Urinary bladder (tissue), 4 donors: ENCODE data around the gene PPP1R13B. TPM values are rescaled to one million over a fixed set of nuclear protein-coding genes. Genes with fewer than 3 reads are reported as not detected.

Experiments used
- DNase-seq: peaks from one replicate; pipeline ENCODE4 v3.0.0-alpha.2; 2015; ENCODE audit errors: extremely low spot score
- H3K27ac ChIP-seq: one replicate; pipeline ENCODE4 v1.5.1; 2013; ENCODE audit warnings: low read depth, mild to moderate bottlenecking, moderate library complexity
- H3K36me3 ChIP-seq: one replicate; pipeline ENCODE4 v1.6.1; 2013; ENCODE audit warnings: mild to moderate bottlenecking, moderate library complexity; ENCODE audit not compliant: insufficient read depth
- H3K4me1 ChIP-seq: one replicate; pipeline ENCODE4 v1.6.1; 2013; ENCODE audit warnings: mild to moderate bottlenecking, moderate library complexity; ENCODE audit not compliant: insufficient read depth
- H3K4me3 ChIP-seq: one replicate; pipeline ENCODE4 v1.5.1; 2013; ENCODE audit warnings: low read depth, low read length
- WGBS: extraction: QIAGEN DNeasy Blood & Tissue Kit; methylation state at CpG from one replicate; pipeline ENCODE4 v1.1.7; 2013; 5-methylcytosine and 5-hydroxymethylcytosine counted together
- polyA plus RNA-seq: library from polyadenylated mRNA; stranded (reverse); fragments of 200-250 nt; gene quantifications from one replicate; pipeline ENCODE4 v1.2.3, GENCODE V29; 2013
- total RNA-seq: library from RNA; depleted of rRNA; stranded (reverse); fragments of >200 nt; gene quantifications from one replicate; pipeline ENCODE4 v1.2.3, GENCODE V29; 2014
- donor health status: healthy with polysubstance abuse.
- donor health status: healthy.

The PPP1R13B gene
- total and polyA plus RNA-seq, 2 donors, result 15.8 to 17.8 TPM

GRCh38 chr14:103721334-103722120, 125.8 kb downstream of the PPP1R13B start:
- Histone ChIP-seq H3K27ac (no peak overlapping the region), H3K4me3 (no peak overlapping the region), H3K4me1 (peaks cover 3% of the 10 kb centered on the region), H3K36me3 (no peaks in the 10 kb centered on the region)
- WGBS, result 88% methylated on average over 26 of the region's 26 CpGs
- DNase-seq, result no peak

- Histone ChIP-seq H3K36me3 (no peaks in the 10 kb centered on the region), H3K4me1 (peaks cover 3% of the 10 kb centered on the region), H3K4me3 (no peak overlapping the region), H3K27ac (no peak overlapping the region)
- DNase-seq, result no peak
- WGBS, result 89% methylated on average over 8 of the region's 8 CpGs
These were observed 127.6 kb downstream of the PPP1R13B start for GRCh38 chr14:103719751-103720150.

DNA sequence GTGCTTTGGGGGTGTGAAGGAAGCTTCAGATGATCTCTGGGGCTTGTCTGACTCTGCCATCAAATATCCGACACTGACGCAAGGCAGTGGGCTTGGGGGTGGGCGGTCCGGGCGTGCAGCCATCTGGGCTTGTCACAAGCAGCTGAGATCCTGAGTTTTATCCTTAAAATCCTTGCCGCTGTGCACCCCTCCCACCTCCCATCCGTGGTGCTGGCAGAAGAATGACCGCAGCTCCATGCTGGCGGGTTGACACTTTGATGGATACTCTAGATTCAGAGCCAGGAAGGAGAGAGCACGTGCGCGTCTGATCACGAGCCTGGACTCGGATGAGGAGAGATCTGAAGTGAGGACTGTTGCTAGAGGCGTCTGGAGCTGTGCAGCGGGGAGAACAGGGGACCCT, 128.8 kb downstream of the PPP1R13B start:
- H3K4me3 ChIP-seq, result no peak overlapping the region
- no peak overlapping the region for H3K27ac ChIP-seq
- 52% methylated on average over 16 of the region's 16 CpGs for WGBS
- no peaks in the 10 kb centered on the region for H3K36me3 ChIP-seq
- peaks cover 3% of the 10 kb centered on the region for H3K4me1 ChIP-seq
- no peak for DNase-seq

GRCh38 chr14:103716899-103717411, 130.4 kb downstream of the PPP1R13B start:
- no peaks in the 10 kb centered on the region for H3K4me1 ChIP-seq
- no peak overlapping the region for H3K27ac ChIP-seq
- WGBS, result 77% methylated on average over 17 of the region's 17 CpGs

DNA sequence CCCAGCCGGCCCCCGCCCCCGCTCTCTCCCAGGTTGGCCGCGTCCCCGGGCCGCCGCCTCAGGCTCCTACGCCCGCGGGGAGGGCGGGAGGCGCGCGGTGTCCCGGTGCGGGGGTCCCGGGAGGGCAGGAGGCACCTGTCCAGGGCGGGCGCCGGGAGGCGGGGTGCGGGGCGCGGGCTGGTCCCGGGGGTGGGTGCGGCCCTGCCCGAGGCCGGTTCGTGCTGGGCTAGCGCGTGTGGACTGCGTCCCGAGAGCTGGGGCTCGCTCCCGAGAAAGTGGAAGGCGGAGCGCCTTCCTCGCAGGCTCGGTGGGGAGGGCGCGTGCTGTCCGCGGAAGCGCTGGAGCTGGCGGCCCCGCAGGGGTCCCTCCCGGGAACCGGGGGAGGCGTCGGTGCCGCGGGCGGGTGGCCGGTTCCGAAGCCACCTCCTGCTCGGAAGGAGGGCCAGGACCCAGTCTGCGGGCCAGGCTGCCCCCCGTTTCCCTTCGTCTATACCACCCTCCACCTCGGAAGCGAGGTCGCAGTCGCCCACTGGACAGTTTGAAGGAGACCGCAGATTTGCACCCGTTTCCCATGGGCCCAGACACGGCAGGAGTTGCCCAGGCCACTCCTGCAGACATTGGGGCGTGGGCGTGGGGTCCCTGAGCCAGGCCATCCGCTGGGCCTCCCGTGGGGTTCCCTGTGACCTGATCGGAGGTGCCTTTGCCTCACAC, 131.1 kb downstream of the PPP1R13B start:
- Histone ChIP-seq H3K4me3 (peak overlapping the region; percentile 96), H3K4me1 (no peaks in the 10 kb centered on the region), H3K36me3 (no peaks in the 10 kb centered on the region), H3K27ac (peak overlapping the region; percentile 88)
- no peak for DNase-seq
- WGBS, result 2% methylated on average over 72 of the region's 72 CpGs

More at GRCh38 chr14:103716899-103717411, 130.4 kb downstream of the PPP1R13B start:
- Histone ChIP-seq H3K36me3 (no peaks in the 10 kb centered on the region), H3K4me3 (peak overlapping the region; percentile 96)
- no peak for DNase-seq

DNA sequence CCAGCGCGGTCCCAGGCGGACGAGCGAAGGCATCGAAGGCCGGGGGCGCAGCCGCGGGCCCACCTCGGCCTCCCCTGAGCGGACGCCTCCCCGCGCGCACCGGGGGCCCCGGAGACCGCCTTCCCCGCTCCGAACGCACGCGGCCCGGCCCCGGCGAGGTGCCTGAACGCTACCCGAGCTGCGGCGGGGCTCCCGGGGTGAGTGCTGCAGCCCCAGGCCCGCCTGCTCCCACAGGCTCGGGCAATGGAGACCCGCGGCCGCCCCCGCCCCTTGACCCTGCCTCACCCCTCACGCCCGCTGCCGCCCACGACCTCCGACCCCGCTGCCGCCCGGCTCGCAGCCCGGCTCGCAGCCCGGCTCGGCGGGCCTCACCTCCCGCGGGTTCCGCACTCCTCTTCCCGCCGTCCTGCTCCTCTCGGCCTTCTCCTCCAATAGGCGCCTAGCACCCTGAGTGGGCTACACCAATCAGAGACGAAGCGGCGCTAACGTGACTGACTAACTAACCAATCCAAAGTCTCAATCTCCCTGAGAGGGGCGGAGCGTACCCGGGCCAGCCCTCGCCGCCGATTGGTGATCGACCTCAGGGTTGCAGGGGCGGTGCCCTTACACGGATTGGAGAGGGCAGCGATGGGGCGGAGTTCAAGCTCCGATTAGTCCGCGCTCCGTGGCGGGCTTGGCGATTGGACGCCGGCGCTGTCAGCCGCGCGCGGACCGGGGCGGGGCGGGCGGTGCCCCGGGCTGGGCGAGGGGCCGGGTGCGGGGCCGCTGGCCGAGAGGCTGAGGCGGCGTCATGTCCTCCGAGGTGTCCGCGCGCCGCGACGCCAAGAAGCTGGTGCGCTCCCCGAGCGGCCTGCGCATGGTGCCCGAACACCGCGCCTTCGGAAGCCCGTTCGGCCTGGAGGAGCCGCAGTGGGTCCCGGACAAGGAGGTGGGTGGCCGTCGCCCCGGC, 132.0 kb downstream of the PPP1R13B start, which contains the start of the genes XRCC3 and ZFYVE21:
Gene XRCC3, minus strand, starts transcription at position 400 of the 949 bp plus-strand sequence. CDS start 4,364 bp downstream, outside the sequence.
Gene ZFYVE21, plus strand, starts transcription at position 759 of the 949 bp plus-strand sequence. Its CDS starts 32 bp downstream, at position 791.
- Histone ChIP-seq H3K36me3 (no peaks in the 10 kb centered on the region), H3K4me3 (peak within 1 kb of the TSS; percentile 96), H3K4me1 (no peaks in the 10 kb centered on the region), H3K27ac (peak within 1 kb of the TSS; percentile 88)
- peak; percentile 98 for DNase-seq
- WGBS, result under 1% methylated on average over 121 of the region's 121 CpGs

DNA sequence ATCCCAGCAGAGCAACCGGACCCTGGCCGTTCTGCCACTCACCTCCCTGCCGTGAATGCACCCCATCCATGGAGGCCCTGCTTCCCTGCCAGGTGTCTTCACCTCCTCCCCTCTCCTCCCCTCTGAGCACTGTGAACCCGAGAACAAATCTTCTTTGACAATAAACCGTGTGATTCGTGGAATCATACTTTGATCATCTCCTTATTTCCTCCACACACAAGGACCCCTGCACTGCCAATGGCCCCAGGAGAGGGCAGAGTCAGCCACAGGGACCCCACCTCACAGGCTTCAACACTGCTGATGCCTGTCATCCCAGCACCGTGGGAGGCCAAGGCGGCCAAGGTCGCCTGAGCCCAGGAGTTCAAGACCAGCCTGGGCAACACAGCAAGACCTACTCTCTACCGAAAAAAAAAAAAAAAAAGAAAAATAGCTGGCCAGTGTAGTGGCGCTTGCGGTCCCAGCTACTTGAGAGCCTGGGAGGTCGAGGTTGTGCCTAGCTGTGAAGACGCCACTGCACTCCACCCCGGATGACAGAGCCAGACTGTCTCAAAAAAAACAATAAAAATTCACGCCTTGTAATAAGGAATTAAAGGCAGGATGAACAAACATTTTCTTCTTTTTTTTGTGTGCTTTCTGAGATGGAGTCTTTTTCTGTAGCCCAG, 133.2 kb downstream of the PPP1R13B start:
- 73% methylated on average over 16 of the region's 16 CpGs for WGBS
- no peak for DNase-seq
- Histone ChIP-seq H3K36me3 (no peaks in the 10 kb centered on the region), H3K27ac (no peak overlapping the region), H3K4me3 (no peak overlapping the region), H3K4me1 (no peaks in the 10 kb centered on the region)

- WGBS, result 86% methylated on average over 18 of the region's 18 CpGs
- no peaks in the 10 kb centered on the region for H3K4me1 ChIP-seq
- H3K4me3 ChIP-seq, result no peak overlapping the region
- no peaks in the 10 kb centered on the region for H3K36me3 ChIP-seq
- H3K27ac ChIP-seq, result no peak overlapping the region
- DNase-seq, result no peak
These were observed 133.9 kb downstream of the PPP1R13B start for GRCh38 chr14:103713304-103714062.

DNA sequence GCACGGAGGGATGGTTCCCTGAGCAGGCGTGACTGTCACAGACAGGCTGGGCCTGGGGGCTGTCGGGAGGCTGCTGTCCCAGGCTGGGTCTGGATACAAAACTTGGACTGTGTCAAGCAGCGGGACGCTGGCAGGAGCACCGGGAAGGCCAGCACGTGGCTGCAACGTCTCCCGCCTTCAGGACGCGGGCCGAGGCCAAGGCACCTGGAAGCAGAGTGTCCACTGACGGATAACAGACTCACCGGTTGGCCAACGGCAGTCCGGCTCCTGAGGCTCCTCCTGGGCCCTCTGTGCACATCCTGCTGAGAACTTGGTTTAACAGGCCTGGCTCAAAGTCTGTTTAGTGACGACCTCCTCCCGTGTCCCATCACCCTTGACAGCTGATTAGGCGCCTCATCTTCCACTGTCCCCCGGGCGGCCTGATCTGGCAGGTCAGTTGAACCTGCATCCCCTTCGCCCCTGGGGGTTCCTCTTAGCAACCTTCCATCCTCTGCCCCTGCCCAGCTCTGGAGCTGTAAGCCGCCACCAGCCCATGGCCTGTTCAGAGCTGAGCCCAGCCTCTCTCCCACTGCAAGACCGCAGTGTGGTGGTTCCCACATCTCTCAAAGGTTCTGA, 134.6 kb downstream of the PPP1R13B start:
- Histone ChIP-seq H3K4me1 (no peaks in the 10 kb centered on the region), H3K27ac (peak overlapping the region; percentile 30), H3K4me3 (no peak overlapping the region), H3K36me3 (no peaks in the 10 kb centered on the region)
- WGBS, result 62% methylated on average over 24 of the region's 24 CpGs
- no peak for DNase-seq

DNA sequence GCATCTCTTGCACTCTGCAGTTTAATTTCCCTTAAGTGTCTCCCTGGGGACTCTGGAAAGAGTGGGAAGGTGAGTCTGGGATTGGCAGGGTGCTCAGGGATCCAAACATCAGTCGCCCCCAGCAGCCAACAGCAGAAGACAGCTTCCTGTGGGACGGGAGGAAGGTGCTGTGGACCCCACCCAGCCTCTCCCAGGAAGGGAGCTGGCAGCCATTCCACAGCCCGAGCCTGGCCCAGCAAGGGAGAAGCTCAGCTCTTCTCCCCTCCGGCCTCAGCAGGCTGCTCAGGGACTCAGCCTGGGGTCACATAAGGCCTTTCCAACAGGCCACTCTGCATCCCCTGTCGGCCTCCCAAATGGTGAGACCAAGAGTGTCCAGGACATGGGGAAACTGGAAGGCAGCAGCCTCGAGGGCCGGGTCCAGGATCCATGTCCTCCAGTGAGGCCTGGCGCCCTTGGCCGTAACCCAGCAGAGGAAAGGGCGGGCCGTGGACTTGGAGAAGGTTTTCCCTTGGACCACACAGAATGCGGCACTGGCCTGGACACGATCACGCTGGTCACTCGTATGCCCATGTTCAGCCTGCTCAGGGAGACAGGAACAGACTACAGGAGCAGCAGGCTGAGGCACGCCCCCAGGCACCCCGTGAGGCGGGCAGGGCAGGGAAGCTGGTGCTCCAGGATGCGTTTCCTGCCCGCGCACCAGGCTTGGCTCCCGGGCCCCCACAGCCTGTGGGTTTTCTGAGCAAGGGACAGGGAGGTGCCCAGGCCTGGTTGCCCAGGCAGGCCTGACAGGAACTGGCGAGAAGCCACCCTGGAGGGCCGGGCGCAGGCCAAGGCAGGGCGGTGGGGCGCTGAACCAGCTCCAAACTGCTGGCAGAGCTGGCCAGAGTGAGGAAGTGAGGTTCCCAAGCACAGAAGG, 135.6 kb downstream of the PPP1R13B start:
- 59% methylated on average over 27 of the region's 27 CpGs for WGBS
- Histone ChIP-seq H3K27ac (peak overlapping the region; percentile 30), H3K36me3 (no peaks in the 10 kb centered on the region), H3K4me1 (no peaks in the 10 kb centered on the region), H3K4me3 (no peak overlapping the region)
- DNase-seq, result no peak

GRCh38 chr14:103710771-103711377, 136.5 kb downstream of the PPP1R13B start:
- Histone ChIP-seq H3K36me3 (no peaks in the 10 kb centered on the region), H3K27ac (no peak overlapping the region), H3K4me1 (no peaks in the 10 kb centered on the region), H3K4me3 (no peak overlapping the region)
- WGBS, result 65% methylated on average over 9 of the region's 9 CpGs
- DNase-seq, result no peak
